HFFc6 (cell line): Measurements from ENCODE around the gene FRAS1. TPM values are rescaled to one million over a fixed set of nuclear protein-coding genes. Genes with fewer than 3 reads are reported as not detected.

Experiments
- DNase-seq: peaks from one replicate; pipeline ENCODE4 v3.0.0-alpha.2; 2018
- H3K27ac Mint-ChIP-seq: 2 replicates; pipeline ENCODE4 v1.8.0; 2020; ENCODE audit warnings: mild to moderate bottlenecking, mixed read lengths
- H3K27me3 Mint-ChIP-seq: 2 replicates; pipeline ENCODE4 v1.8.0; 2021; ENCODE audit warnings: mild to moderate bottlenecking, moderate library complexity, mixed read lengths; ENCODE audit not compliant: insufficient read depth
- H3K36me3 Mint-ChIP-seq: 2 replicates; pipeline ENCODE4 v1.8.0; 2021; ENCODE audit warnings: low read depth, mixed read lengths
- H3K4me1 Mint-ChIP-seq: 2 replicates; pipeline ENCODE4 v1.8.0; 2020; ENCODE audit warnings: low read depth, mixed read lengths
- H3K4me3 Mint-ChIP-seq: 2 replicates; pipeline ENCODE4 v1.8.0; 2020; ENCODE audit warnings: mild to moderate bottlenecking, moderate library complexity, mixed read lengths
- H3K9me3 Mint-ChIP-seq: 2 replicates; pipeline ENCODE4 v1.8.0; 2020; ENCODE audit warnings: mild to moderate bottlenecking, mixed read lengths
- total RNA-seq, 6 experiments: library from RNA; stranded (reverse); fragmentation: NEBNext Ultra II Directional; extraction: Animal tissue kit (Norgen Biotek cat#: 25700); gene quantifications; 2 replicates in 1 of 6; 3 replicates in 5 of 6; pipeline ENCODE4 v1.2.3, GENCODE V29; 2021
- TF ChIP-seq, protein P1 (sequence below): fragments of 200-600 bp; sonication (generic); IDR thresholded peaks from 2 replicates; pipeline ENCODE4 v1.5.0; 2021; ENCODE audit warnings: antibody characterized with exemption, mild to moderate bottlenecking

FRAS1 gene
- total RNA-seq, 6 experiments from 2014 or later, result 1.7 to 11.0 (median 2.3) TPM

DNA sequence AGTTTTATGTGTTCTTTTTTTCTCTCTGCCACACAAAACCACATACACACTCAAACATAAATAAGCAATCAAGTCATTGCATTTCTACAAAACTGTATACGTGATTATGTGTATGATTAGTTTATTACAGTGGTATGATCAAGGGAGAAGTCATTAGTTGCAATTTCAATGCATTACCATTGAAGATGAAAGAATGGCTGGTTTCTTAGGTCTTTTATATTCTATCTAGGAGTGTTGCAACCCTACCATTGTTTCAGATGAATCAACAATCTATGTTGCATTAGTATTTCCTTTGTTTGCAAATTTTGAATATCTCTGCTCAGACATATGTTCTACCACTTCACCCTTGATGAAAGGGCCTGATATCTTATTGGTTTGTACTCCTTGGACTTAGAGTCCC, 501.3 kb downstream of the FRAS1 start:
- DNase-seq, result no peak
- H3K4me1 Mint-ChIP-seq, result peaks cover 83% of the 10 kb centered on the region
- TF ChIP-seq, protein P1, sequence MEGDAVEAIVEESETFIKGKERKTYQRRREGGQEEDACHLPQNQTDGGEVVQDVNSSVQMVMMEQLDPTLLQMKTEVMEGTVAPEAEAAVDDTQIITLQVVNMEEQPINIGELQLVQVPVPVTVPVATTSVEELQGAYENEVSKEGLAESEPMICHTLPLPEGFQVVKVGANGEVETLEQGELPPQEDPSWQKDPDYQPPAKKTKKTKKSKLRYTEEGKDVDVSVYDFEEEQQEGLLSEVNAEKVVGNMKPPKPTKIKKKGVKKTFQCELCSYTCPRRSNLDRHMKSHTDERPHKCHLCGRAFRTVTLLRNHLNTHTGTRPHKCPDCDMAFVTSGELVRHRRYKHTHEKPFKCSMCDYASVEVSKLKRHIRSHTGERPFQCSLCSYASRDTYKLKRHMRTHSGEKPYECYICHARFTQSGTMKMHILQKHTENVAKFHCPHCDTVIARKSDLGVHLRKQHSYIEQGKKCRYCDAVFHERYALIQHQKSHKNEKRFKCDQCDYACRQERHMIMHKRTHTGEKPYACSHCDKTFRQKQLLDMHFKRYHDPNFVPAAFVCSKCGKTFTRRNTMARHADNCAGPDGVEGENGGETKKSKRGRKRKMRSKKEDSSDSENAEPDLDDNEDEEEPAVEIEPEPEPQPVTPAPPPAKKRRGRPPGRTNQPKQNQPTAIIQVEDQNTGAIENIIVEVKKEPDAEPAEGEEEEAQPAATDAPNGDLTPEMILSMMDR, result no peak
- no peaks in the 10 kb centered on the region; the same call in 1 of the 2 replicates for H3K27me3 Mint-ChIP-seq
- H3K27ac Mint-ChIP-seq, result peak overlapping the region; percentile 3; the same call in 1 of the 2 replicates
- H3K36me3 Mint-ChIP-seq, result no peaks in the 10 kb centered on the region
- H3K4me3 Mint-ChIP-seq, result no peak overlapping the region
- no peaks in the 10 kb centered on the region for H3K9me3 Mint-ChIP-seq

DNA sequence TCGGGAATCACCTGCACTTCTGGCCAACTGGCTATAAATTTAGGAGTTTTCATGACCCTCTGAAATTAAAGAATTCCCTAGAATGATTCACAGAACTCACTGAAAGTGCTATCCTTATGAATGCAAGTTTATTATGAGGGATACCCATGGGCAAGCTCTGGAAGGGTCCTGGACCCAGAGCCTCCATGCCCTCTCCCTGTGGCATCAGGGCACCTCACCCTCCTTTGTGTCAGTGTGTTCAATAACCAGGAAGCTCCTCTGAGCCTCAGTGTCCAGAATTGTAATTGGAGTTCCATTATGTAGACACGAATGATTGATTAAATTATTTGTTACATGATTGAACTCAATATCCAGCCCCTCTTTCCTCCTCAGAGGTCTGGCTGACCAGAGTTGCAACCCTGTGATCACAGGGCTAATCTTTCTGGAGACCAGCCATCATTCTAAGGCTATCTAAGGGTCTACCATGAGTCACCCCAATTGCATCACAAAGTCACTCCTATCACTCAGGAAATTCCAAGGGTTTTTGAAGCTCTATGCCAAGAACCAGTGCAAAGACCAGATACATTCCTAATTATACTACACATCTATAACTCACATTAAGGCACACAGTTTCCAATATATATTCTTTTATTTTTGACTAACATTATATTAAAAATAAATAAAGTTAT, 503.3 kb downstream of the FRAS1 start:
- Mint-ChIP-seq H3K4me1 (peaks cover 88% of the 10 kb centered on the region), H3K27ac (peak overlapping the region; percentile 80), H3K36me3 (no peaks in the 10 kb centered on the region), H3K27me3 (no peaks in the 10 kb centered on the region; the same call in 1 of the 2 replicates), H3K9me3 (no peaks in the 10 kb centered on the region), H3K4me3 (peak overlapping the region; percentile 62)
- TF ChIP-seq, protein P1, result 0 out of 2 replicates have a peak, but pooled peaks have one; percentile 1
- DNase-seq, result peak; percentile 73

DNA sequence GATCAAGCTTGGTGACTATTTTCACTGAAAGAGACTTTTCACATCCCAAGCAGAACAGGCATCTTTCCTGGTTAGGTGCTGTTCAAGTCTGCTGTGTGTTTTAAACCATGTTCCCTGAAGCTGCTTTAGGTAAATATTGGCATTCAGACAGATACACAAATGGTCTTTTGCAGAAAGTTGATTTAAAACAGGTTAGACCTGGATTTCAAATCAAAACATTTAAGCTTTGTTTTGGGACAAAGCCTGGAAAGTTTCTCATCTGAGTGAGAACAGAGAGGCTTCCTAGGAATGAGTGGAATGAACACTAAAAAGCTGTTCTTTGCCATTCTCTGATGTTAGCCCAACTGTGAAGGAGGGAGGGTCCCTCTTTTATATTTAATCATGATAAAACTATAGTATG, 504.6 kb downstream of the FRAS1 start:
- TF ChIP-seq, protein P1, result no peak
- H3K4me3 Mint-ChIP-seq, result peak overlapping the region; percentile 27
- no peak for DNase-seq
- no peaks in the 10 kb centered on the region; the same call in 1 of the 2 replicates for H3K27me3 Mint-ChIP-seq
- H3K9me3 Mint-ChIP-seq, result no peaks in the 10 kb centered on the region
- H3K4me1 Mint-ChIP-seq, result peaks cover 90% of the 10 kb centered on the region
- peak overlapping the region; percentile 80 for H3K27ac Mint-ChIP-seq
- no peaks in the 10 kb centered on the region for H3K36me3 Mint-ChIP-seq

DNA sequence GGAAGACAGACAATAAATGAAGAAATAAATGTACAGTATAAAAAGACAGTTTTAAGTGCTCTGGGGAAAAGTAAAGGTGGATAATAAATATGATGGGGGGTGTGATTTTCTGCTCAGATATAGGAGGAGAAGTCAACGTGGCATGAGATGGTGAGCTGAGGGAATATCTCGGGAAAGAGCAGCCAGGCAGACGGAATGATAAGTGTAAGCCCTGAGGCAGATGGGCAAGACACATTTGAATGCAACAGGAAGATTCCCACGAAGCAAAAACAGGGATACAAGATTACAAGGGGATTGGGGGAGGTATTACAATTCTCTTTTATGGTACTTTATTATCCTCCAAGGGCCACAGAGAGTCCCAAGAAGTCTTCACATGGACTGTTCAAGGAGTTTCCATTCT, 505.6 kb downstream of the FRAS1 start:
- Mint-ChIP-seq H3K4me1 (peaks cover 90% of the 10 kb centered on the region), H3K4me3 (no peak overlapping the region), H3K27ac (peak overlapping the region; percentile 80; the same call in 1 of the 2 replicates), H3K9me3 (no peaks in the 10 kb centered on the region), H3K27me3 (no peaks in the 10 kb centered on the region; the same call in none of the 2 replicates), H3K36me3 (no peaks in the 10 kb centered on the region)
- DNase-seq, result no peak
- TF ChIP-seq, protein P1, result no peak

DNA sequence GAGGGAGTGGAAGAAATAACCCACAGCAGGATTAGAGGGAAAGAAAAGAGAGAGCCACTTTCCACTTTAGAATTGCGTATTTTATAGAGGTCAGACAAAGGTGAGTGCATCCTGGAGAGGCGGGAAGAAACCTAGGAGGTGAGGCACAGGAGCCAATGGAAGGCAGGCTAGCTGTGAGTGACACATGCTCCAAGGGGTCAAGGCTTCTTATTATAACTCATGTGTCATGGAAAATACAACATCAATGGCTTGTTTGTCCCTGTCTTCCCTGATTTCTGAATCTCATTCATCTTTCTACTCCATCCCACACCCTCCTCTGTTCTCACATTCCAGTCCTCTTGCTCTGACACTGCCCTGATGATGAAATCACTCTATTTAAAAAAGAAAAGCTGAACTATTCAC, 508.8 kb downstream of the FRAS1 start:
- Mint-ChIP-seq H3K9me3 (no peaks in the 10 kb centered on the region), H3K27me3 (no peaks in the 10 kb centered on the region; the same call in 1 of the 2 replicates), H3K4me3 (no peak overlapping the region), H3K36me3 (no peaks in the 10 kb centered on the region), H3K4me1 (peaks cover 95% of the 10 kb centered on the region), H3K27ac (peak overlapping the region; percentile 9)
- peak; percentile 64 for DNase-seq
- TF ChIP-seq, protein P1, result no peak
